OCI-M2 (cell line): Measurements from ENCODE around the gene EDC4.

ENCODE experiments used
- DNase-seq: peaks from one replicate; lab custom pipeline; 2025; ENCODE audit not compliant: unreplicated experiment; lab: John Stamatoyannopoulos, UW

The EDC4 gene

DNA sequence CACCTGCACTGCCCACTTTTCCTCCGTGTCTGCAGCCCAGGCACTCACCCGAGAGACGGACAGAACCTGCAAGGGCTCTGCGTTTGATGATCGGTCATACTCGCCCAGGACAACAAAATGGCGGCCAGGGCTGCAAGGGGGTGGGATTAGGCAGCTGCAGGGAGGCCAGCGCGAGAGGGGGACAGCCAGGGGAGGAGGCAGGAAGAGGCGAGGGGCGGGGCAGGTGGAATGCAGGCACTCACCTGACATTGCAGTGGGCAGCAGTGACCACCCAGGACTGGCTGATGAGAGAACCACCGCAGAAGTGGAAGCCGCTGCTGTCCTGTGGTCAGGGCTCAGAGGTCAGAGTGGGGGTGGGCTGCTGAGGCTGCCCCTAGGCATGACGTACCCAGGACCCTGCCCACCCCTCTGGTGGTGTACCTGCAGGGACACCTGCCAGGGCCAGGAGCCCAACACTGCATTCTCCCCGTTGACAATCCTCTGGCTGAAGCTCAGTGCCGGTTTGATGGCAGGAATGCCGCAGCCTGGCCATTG is 57.9 kb downstream of the EDC4 start:
- no peak for DNase-seq
